ENCODE data around the gene METTL9.

DNA sequence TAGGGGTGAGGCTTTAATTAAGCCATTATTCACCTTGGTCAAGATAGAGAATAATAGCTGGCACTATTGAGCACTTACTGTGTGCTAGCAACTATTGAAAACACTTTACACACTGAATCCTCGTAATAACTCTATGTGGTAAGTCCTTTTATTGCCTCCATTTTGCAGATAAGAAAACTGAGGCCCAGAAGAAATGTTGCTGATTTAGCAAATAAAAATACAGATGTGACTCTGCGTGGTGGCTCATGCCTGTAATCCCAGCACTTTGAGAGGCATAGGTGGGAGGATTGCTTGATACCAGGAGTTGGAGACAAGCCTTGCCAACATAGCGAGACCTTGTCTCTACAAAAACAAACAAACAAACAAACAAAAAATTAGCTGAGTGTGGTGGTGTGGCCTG, 83.8 kb downstream of the METTL9 start:
- TF ChIP-seq, protein P1, sequence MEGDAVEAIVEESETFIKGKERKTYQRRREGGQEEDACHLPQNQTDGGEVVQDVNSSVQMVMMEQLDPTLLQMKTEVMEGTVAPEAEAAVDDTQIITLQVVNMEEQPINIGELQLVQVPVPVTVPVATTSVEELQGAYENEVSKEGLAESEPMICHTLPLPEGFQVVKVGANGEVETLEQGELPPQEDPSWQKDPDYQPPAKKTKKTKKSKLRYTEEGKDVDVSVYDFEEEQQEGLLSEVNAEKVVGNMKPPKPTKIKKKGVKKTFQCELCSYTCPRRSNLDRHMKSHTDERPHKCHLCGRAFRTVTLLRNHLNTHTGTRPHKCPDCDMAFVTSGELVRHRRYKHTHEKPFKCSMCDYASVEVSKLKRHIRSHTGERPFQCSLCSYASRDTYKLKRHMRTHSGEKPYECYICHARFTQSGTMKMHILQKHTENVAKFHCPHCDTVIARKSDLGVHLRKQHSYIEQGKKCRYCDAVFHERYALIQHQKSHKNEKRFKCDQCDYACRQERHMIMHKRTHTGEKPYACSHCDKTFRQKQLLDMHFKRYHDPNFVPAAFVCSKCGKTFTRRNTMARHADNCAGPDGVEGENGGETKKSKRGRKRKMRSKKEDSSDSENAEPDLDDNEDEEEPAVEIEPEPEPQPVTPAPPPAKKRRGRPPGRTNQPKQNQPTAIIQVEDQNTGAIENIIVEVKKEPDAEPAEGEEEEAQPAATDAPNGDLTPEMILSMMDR (IDR thresholded peaks at IDR 0.05; ENCODE audit: poor library complexity) = no peak
- TF ChIP-seq EZH2 (IDR thresholded peaks at IDR 0.05; ENCODE audit: borderline replicate concordance) (no peak), EZH2phosphoT487 (IDR thresholded peaks at IDR 0.05; ENCODE audit: low read depth, severe bottlenecking, unreplicated experiment) (no peak)

Measured in hepatocyte (in vitro differentiated cells).